GM19397 (cell line): ENCODE data around the gene CDO1.

Experiments used
- ATAC-seq: cut with Tn5 transposase; IDR thresholded peaks from one replicate; pipeline ENCODE4 v1.9.1; 2021; ENCODE audit warnings: mild to moderate bottlenecking, moderate library complexity; ENCODE audit not compliant: unreplicated experiment

The CDO1 gene

DNA sequence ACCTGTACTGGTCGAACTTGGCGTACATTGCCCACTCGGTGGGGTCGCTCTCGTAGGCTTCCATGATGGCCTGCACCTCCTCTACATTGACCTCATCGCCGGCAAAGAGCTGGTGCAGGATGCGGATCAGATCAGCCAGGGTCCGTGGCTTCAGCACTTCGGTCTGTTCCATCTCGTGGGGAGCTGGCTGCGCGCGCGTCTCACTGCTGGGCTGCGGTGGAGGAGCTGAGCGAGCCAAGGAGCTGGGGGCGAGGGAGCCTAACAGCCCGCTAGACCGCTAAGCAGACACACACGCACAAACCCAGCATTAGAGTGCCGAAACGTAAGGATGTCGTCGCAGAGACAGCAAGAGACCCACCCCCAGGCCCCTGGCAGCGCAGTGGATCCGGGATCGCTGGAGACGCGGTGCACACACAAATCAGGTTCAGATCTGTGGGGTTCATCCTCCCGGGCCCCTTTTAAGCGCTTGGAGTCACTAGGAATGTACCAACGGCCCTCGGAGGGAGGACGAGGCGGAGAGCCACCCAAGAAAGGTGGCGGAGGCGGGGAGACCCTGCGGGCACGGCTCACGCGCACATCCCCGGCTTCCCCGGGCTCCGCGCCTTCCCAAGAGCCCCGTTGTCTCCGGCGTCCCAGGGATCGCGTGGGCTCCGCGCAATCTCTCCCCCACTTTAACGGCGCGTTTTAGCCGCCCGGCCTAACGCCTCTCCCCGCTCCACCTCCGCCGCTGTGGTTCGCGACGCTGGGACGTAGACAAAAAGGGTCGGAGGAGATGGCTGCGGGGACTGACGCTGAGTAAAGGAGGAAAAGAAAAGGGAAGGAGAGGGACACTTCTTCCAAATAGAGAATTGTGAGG is at the start of gene CDO1:
Gene CDO1 (minus strand): TSS at position 434 of the 856 bp plus-strand sequence. CDS start 262 bp downstream, at position 172.
- ATAC-seq, result no peak

DNA sequence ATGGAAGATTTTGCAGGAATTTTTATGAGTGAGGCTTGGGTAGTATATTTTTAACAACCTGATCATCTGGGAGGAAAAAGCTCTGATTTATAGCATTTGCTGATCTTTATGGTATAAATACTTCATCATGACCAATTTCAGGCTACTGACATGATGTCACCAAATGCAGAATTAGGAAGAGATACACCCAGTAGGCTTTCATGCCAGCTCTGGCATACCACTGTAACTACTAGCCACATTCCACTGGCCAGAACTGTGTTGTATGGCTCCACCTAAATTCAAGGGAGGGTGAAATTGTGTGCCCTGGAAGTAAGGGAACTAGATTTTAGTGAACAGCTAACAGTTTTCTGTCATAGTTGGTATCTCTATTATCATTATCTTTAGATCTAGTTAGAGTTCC is 42.9 kb upstream of the CDO1 start:
- ATAC-seq, result no peak

DNA sequence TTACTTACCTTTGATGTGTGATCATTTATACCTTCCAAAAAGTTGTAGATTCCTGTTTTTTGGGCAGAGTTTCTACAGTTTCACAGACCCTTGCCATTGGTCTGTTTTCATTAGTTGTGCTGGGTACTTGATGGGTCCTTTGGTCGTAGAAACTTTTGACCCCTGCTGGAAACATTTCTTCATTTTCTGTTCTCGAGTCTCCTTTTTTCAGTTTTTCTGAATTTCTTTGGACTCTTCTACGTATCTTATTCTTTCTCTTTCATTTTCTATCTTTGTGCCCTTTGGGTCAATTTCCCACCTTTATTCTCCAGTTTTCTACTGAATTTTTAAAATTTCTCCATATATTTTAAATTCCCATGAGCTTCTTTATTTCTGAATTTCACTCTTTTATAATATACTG is 41.9 kb upstream of the CDO1 start:
- no peak for ATAC-seq

DNA sequence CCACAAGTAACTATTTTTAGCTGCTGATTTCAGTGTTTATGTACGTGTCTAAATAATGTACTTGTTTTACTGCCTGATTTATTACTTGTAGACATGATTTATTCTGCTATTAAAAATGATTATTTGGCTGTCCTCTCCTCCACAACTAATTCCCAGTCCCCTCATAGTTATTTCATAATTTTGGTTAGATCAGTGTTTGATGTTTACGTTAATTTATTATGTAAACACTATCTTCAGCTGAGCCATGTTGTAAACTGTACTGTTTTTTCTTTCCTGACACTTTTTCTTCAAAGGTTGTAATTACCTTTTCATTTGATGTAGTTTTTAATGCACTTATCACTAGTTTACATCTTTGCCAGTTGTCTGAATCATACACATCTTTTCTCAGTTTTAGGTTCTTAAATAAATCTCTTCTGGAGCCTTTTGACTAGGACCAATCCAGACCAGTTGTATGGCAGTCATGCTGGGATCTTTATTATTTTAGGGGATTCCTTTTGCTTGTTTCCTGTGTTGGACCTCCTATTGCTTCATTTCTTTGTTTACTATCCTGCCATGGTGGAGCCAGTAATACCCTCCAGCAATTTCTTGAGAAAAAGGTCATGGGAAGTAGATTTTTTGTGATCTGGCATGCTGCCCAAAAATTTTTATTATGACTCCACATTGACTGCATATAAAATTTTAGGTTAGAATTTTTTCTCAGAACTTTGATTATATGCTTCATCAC is 41.3 kb upstream of the CDO1 start:
- no peak for ATAC-seq

DNA sequence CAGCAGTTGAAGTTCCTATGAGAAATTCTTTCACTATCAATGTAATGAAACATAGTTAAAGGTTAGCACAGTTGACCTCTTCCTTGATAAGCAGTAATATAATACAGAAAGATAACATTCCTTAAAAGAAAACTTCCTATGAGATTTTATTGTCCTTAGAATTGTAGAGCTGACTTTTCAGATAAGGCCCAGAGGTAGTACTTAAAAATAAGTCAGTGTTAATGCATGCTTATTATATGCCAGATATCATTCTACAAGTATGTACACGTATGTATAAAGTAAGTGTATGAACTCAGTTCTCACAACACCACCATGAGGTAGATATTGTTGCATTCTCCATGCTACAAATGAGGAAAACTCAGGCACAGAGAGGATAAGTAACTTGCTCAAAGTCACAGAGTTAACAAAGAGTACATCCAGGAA is 40.6 kb upstream of the CDO1 start:
- no peak for ATAC-seq

DNA sequence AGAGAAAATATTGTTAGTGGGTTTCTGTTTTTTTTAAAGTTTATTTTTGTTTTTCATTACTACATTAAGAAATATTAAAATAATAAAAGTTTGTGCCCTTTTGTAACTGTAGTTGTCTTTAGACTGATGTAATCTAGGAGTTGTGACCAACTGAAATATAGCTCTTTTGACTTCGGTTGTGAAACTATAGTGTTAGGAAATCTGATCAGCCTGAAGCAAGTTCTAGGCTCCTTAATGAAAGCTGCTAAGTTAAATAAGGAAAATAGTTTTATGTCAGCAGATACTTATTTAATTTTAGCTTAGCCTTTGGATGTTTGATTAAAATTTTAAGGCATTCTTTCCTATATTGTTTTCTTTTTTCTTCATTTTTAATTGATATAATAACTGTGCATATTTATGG is 39.5 kb upstream of the CDO1 start:
- ATAC-seq, result no peak

DNA sequence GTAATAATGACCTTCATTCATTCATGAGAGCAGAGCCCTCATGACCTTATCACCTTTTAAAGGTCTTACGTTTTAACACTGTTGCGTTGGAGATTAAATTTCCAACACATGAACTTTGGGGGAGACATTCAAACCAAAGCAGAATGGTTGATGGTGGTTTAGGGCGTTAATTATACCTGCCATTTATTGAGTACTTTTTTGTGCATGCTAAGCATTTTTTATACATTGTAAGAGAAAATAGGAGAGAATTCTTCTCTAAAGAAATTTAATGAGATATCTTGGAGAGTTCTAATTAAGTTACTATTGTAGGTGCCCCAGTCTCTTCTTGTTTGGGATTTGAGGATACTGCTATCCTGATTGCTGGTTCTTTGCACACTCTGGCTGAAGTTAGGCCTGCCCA is 37.7 kb upstream of the CDO1 start:
- no peak for ATAC-seq

DNA sequence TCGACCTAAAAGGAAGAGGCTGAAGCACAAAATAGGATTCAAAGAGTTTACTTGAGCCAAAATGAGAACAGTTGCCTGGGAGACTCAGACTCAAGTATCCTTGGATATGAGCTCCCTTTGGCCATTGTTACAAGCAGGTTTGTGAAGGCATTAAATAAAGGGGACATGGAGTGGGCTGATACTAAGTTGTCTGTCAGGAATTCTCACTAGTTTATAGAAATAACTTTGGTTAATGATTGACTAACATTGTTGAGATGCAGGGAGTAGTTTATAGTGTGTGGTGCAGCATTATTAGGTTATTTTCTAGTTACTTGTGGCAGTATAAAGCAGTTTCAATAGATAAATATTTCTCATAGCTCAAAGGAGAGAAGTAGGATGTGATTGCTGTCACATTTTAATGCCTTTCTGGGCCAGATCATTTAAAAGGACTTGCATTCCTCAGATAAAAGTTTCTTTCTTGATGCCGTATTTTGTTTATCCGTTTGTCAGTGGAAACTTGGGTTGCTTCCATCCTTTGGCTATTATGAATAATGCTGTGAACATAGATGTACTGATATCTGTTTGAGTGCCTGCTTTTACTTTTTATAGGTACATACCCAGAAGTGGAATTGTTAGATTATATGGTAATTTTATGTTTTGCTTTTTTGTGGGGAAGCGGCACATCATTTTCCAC is 34.4 kb upstream of the CDO1 start:
- ATAC-seq, result no peak

DNA sequence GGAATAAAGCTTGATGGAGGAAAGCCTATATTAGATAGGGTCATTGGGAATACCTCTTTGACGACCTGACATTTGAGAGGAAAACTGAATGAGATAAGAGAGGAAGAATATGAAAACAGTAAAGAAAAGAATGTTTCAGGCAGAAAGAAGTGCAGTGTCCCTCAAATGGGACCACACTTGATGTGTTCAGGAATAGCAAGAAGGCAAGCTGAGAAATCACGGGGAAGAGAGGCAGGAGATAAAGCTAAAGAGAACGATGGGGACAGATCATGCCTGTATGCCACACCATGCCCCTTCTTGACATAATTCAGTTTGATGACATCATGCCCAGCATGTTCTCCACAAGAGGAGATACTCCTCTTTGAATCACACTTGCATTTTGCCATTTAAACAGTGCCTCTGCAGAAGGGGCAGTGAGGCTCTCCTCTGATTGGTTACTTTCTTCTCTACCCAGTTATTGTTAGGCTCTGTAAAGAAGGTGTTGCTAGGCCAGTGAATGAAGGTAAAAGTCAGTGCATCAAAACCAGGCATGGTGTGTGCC is 32.9 kb upstream of the CDO1 start:
- no peak for ATAC-seq

DNA sequence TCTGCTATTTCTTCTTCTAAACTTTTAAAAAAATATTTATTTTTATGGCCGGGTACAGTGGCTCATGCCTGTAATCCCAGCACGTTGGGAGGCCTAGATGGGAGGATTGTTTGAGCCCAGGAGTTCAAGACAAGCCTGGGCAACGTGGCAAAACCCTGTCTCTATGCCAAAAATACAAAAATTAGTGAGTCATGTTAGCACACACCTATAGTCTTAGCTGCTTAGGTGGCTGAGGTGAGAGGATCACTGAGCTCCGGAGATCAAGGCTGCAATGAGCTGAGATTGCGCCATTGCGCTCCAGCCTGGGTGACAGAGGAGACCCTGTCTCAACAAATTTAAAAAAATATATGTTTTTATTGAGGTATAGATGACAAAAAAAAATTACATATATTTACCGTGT is 30.8 kb upstream of the CDO1 start:
- ATAC-seq, result no peak

DNA sequence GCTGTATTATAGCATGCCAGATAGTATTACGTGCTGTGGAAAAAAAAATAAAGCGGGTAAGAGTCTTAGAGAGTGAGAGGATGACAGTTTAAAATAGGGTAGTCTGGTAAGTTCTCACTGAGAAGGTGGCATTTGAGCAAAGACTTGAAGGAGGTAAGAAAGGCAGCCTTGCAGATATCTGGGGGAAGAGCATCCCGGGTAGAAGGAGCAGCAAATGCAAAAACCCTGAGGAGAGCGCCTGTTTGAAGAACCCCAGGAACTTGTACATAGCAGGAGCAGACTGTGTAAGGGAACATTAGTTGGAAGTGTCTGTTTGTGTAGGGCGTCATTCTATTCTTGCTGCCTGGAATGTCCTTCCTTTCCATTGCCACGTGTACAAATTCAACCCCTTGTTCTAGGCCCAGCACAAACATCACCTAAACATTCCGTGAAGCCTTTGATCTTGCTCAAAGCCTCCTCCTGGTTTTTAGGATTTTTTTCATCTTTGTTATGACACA is 27.9 kb upstream of the CDO1 start:
- ATAC-seq, result no peak

DNA sequence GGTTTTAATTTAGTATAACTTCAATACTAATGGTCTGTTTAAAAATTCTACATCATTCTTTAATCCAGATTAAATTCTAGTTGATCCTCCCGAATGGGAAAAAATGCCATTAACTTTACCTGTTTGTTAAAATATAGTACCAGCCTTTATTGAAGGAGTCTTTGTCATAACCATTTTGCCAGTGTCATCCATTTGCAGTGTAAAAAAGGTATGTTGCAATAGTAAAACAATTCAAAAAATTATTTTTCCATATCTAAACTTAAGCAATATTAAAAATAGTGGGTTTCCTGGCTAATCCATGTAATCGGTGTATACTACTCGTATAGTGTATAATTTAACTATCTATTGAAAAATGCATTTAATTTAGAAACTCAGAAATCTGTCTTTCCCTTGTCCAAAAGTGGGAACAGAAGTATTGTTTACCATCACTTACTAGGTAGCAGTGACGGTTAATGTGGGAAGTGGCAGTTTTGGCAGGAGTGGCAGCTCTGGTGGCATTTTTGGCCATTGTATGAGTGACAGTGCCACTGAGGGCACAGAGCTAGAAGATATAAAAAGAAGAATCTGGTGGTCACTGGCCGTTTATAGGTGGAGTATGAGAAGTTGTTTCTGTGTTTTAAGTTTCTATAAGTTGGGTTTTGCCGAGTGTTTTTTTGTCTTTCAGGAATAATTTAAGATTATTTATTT is 27.1 kb upstream of the CDO1 start:
- ATAC-seq, result no peak

DNA sequence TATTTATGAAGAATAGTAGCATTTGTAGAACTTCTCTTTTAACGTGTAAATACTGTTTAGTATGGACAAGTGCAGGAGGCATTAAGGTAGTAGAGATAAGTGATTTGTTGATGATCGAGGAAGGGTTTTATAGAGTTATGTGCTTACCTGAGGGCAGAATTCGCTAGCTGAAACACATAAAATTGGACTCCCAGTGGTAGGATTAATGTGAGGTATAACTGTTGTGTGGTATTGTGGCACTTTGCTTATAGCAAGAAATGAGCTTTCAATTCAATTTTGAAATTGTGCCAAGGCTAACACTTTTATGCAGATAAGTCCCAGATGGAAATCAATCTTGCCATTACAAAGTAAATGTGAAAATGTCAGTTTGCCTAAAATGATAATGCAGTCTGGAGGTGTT is 26.5 kb upstream of the CDO1 start:
- no peak for ATAC-seq

DNA sequence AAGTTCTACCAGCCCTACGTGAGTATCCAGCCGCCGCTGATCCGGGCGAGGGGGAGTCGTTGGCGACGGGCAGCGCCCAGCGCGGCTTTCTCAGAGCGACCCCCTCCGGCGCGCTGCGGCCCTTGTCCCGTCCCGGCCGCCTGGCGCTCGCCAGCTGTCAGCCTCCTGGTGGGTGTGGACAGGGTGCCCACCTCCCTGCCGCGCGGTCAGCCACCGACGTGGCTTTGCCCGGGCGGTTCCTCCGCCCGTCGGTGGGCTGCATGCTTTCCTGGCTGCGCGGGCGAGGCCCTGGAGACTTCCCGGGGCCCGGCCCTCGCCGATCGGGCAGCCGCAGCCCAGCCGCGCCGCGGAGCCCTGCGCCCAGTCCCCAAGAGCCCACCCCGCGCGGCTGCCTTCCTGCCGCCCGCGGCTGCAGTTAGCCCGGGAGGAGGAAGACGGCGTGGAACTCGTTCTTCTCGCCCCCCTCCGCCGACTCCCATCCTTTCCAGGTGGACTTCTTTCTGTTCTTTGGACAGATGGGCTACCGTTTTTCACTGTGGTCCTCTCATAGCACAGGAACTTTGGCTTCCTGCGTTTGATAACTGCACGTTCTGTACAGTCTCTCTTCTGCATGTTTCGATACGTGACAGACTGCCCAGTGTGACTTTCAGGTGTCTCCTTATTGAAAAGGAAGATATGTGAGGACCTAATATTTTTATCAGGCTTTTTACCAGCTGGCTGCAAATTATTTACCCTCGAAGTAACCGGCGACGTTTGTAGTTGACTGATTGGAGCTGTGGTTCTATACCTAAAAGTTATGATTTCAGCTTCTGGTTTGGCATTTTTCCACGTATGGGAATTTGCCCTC is 25.9 kb upstream of the CDO1 start:
- ATAC-seq, result peak; percentile 37

DNA sequence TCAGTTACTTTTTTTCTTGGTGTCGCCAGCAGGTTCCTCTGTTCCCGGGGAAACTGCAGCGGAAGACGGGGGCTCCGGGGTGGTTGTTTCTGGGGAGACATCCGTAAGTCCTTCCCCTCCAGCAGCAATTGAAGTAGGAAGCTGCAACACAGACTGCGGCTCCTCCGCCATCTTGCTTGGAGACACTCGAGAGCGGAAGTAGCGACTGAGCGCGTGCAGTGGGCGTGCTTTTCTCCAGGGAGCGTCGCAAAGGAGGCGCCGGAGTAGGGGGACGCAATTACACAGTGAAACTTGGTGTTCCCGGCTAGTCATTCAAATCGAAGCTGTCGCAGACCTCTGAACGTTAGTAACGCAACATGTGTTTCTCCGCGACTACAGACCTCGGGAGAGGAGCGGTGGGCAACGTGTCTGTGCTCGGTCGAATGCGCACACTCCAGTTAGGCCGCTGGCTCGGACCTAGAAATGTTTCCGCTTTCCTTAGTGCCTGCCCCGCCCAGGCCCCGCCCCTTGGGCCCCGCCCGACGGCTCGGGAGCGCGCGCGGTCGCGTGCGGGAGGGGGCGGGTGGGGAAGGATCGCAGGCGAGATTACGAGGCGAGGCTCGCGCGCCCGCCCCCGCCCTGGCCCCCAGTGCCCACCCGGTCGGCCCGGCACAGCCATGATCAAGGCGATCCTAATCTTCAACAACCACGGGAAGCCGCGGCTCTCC is 25.1 kb upstream of the CDO1 start, which contains the start of the genes AP3S1 and ATG12:
Gene AP3S1 (plus strand): TSS at position 554 of the 707 bp plus-strand sequence. CDS start 103 bp downstream, at position 657.
Gene ATG12 (minus strand): TSS at position 184 of the 707 bp plus-strand sequence. CDS start 13 bp downstream, at position 171.
- ATAC-seq, result peak; percentile 81

DNA sequence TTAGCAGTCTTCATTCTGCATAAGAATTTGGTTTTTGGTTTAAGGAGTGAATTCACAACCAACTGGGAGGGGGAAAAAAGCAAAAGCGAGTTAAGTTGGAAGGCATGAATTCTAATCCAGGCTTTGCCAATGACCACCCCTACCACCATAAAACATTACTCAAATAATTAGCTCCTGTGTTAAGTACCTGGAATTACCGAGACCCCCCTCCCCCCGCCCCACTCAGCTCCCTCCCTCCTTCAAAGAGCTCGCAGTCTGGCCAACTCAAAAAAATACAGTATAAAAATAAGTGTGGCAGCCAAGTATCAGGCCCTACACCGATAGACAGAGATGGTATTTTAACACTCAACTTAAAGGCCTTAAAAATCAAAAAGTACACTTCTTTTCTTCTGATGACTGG is 24.4 kb upstream of the CDO1 start:
- ATAC-seq, result no peak

DNA sequence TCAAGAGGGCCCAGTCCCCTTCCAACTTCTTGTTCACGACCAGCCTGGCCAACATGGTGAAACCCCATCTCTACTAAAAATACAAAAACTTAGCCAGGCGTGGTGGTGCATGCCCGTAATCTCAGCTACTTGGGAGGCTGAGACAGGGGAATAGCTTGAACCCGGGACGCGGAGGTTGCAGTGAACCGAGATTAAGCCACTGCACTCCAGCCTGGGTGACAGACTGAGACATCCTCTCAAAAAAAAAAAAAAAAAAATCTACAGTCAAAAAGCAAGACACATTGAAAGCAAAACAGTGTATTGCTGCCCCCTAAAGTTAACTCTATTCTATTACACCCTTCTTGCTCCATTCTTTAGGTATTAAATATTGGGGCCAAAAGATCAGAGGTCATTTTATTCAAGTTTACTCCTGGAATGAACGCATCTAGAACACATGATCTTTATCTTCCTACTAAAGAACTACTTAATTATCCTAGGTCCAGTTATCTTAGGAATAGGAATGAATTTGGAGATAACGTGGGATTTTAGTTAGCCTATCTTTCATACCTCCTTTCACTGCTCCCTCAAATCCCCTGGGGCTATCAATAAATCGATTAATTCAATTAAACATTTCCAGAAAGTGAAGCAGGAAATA is 22.5 kb upstream of the CDO1 start:
- ATAC-seq, result no peak

DNA sequence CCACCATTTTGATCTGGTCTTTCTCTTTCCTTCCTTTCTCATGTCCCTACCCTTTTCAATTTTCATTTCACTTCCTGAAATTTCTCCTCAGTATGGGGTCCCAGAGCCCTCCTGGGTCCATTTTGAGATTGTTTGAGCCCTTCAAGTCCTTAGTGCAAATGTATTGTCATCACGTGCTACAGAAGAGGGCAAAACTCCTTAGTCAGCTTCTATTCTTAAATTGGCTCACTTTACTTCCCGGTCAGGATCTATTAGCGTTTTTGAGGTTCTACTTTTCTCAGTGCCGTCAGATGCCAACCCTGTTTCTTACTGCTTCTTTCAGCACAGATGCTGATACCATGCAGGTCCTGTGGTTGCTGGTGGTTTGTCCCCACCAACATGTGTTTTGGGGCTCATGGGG is 19.0 kb upstream of the CDO1 start:
- no peak for ATAC-seq
